Sigmoid colon (tissue), 4 donors: ENCODE results near the gene TMEM35A.

ENCODE experiments used
- CTCF ChIP-seq, 4 experiments: fragments of 450-650 bp in 3 of 4; fragments of 200-600 bp in 1 of 4; IDR thresholded peaks; one replicate each; pipeline ENCODE4 v1.5.1; 2016 to 2019; ENCODE audit warnings: antibody characterized with exemption in 4 of 4, mild to moderate bottlenecking in 3 of 4, moderate library complexity in 2 of 4
- POLR2A ChIP-seq, 2 donors: fragments of 450-650 bp; IDR thresholded peaks; one replicate each; pipeline ENCODE4 v1.6.1; 2016; ENCODE audit warnings: antibody characterized with exemption in 2 of 2, mild to moderate bottlenecking in 2 of 2, moderate library complexity in 2 of 2
- POLR2AphosphoS5 ChIP-seq, 4 donors: sonication (generic); formaldehyde crosslinking; IDR thresholded peaks; one replicate each; pipeline ENCODE4 v1.6.1; 2017; ENCODE audit warnings: antibody characterized with exemption in 4 of 4

GRCh38 chrX:101057093-101057714 is 21.5 kb upstream of the TMEM35A start:
- no peak for TF ChIP-seq CTCF (IDR thresholded peaks at IDR 0.05)
- TF ChIP-seq POLR2A (IDR thresholded peaks at IDR 0.05): no peak
- TF ChIP-seq POLR2AphosphoS5 (IDR thresholded peaks at IDR 0.05): no peak
